ENCODE measurements around the gene SND1.

DNA sequence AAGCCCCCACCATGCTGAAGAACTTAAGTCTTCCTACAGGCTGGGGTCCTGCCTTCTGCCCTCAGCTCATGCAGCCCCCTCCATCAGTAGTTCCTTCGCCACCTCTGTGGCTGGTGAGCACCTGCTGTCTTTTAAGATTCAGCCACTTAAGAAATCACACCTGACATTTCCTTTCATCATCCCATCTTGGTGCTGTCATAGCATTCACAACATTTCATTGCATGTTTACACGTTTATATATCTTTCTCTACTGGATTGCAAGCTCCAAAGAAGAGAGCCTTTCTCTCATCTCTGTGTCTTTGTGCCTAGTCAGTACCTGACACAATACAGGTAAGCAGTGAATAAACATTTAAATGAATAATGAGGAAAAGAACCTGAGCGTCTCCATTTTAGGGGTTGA, 38.3 kb downstream of the SND1 start:
- TF ChIP-seq, protein P1, sequence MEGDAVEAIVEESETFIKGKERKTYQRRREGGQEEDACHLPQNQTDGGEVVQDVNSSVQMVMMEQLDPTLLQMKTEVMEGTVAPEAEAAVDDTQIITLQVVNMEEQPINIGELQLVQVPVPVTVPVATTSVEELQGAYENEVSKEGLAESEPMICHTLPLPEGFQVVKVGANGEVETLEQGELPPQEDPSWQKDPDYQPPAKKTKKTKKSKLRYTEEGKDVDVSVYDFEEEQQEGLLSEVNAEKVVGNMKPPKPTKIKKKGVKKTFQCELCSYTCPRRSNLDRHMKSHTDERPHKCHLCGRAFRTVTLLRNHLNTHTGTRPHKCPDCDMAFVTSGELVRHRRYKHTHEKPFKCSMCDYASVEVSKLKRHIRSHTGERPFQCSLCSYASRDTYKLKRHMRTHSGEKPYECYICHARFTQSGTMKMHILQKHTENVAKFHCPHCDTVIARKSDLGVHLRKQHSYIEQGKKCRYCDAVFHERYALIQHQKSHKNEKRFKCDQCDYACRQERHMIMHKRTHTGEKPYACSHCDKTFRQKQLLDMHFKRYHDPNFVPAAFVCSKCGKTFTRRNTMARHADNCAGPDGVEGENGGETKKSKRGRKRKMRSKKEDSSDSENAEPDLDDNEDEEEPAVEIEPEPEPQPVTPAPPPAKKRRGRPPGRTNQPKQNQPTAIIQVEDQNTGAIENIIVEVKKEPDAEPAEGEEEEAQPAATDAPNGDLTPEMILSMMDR (IDR thresholded peaks at IDR 0.05) = no peak
- TF ChIP-seq POLR2A (IDR thresholded peaks at IDR 0.05) = no peak

Measured in right lobe of liver (tissue), 4 donors.